ENCODE results near the gene FHOD1. TPM values are rescaled to one million over a fixed set of nuclear protein-coding genes. Genes with fewer than 3 reads are reported as not detected.

Gene FHOD1
- total RNA-seq, 4 donors from 2014 or later, result 7.7 to 28.8 (median 15.3) TPM

DNA sequence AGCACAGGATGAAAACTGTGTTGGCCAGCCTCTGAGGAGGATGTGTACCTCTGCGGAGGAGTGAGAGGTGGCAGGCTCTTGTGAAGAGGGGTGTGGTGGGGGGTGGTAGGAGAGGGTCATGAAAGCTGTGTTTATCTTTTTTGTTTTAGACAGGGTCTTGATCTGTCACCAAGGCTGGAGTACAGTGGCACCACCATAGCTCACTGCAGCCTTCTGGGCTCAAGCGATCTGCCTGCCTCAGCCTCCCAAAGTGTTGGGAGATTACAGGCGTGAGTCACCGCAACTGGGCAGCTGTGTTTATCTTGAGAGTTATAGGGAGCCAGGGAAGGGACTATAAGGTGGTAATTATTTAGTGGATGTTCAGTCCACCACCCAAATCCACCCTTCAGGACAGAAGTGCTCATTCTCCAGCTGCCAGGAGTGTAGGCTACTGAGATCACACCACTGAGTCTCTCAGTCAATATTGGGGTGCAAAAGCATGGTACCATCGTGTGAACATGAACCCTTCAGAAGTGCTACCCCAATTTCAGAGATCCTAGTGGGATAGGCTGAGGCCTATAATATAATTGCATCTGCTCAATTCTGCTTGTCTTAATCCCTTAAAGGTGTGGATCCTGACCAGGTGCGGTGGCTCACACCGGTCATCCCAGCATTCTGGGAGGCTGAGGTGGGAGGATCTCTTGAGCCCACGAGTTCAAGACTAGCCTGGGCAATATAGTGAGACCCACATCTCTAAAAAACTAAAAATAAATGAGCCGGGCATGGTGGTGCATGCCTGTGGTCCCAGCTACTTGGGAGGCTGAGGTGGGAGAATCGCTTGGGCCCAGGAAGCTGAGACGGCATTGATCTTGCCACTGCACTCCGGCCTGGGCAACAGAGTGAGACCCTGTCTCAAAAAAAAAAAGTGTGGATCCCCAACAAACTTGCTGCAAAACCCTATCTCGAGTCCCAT is 56.6 kb downstream of the FHOD1 start:
- Histone ChIP-seq H3K9me3 (no peaks in the 10 kb centered on the region), H3K4me1 (peaks cover 30% of the 10 kb centered on the region), H3K27ac (no peak overlapping the region), H3K4me3 (no peak overlapping the region), H3K36me3 (peaks cover 19% of the 10 kb centered on the region), H3K27me3 (no peaks in the 10 kb centered on the region)
- no peak for TF ChIP-seq POLR2A (IDR thresholded peaks at IDR 0.05)
- TF ChIP-seq, protein P1, sequence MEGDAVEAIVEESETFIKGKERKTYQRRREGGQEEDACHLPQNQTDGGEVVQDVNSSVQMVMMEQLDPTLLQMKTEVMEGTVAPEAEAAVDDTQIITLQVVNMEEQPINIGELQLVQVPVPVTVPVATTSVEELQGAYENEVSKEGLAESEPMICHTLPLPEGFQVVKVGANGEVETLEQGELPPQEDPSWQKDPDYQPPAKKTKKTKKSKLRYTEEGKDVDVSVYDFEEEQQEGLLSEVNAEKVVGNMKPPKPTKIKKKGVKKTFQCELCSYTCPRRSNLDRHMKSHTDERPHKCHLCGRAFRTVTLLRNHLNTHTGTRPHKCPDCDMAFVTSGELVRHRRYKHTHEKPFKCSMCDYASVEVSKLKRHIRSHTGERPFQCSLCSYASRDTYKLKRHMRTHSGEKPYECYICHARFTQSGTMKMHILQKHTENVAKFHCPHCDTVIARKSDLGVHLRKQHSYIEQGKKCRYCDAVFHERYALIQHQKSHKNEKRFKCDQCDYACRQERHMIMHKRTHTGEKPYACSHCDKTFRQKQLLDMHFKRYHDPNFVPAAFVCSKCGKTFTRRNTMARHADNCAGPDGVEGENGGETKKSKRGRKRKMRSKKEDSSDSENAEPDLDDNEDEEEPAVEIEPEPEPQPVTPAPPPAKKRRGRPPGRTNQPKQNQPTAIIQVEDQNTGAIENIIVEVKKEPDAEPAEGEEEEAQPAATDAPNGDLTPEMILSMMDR (IDR thresholded peaks at IDR 0.05), result no peak
- TF ChIP-seq EP300 (IDR thresholded peaks at IDR 0.05), result no peak
- TF ChIP-seq POLR2AphosphoS5 (IDR thresholded peaks at IDR 0.05), result no peak
- 78% methylated on average over 13 of the region's 13 CpGs for WGBS
- no peak for DNase-seq (ENCODE audit: low spot score in 2 of 2)

DNA sequence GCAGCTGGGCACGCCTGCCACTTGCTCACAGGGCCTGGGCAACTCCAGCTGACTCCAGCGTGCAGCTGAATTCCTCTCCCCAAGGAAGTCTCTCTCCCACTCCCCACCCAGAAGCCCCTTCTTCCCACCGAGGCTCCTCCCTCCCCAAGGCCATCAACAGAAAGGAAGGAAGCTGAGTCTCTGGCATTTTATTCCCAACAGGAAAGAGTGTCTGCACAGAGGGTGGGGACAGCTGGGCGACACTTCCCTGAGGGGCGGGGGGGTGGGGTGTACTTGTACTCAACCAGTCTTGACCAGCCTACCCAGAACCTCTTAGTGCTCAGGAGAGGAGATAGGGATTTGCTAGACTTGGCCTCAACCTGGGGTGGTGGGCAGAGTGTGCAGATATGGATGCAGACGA is 57.2 kb downstream of the FHOD1 start, which contains the start of gene EXOC3L1:
Gene EXOC3L1 (minus strand): TSS at position 96 of the 400 bp plus-strand sequence. CDS start 460 bp downstream, outside the sequence.
- no peak within 1 kb of the TSS for H3K27ac ChIP-seq

DNA sequence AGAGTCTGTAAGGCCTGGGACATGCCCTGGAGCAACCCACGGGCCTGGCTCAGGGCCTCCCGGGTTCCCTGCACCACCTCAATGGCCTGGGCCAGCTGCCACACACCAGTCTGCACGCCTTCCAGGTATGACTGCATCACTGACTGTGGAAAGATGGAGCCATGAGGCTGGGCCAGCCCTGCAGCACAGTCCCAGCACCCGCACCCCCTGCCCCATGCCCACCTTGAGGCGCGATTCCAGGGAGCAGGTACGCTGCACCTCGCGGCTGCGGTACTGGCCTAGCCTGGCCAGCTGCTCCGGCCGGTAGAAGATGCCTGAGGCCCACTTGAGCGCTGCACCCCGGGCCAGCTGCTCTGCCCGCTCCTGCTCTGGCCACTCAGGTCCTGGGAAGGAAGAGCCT is 58.5 kb downstream of the FHOD1 start:
- H3K4me1 ChIP-seq, result peaks cover 40% of the 10 kb centered on the region
- DNase-seq (ENCODE audit: low spot score in 2 of 2), result no peak
- no peak overlapping the region for H3K4me3 ChIP-seq
- TF ChIP-seq EP300 (IDR thresholded peaks at IDR 0.05), result no peak
- TF ChIP-seq, protein P1 (IDR thresholded peaks at IDR 0.05), result no peak
- TF ChIP-seq POLR2AphosphoS5 (IDR thresholded peaks at IDR 0.05), result no peak
- no peak for TF ChIP-seq POLR2A (IDR thresholded peaks at IDR 0.05)
- H3K27ac ChIP-seq, result no peak overlapping the region
- H3K27me3 ChIP-seq, result no peaks in the 10 kb centered on the region
- H3K36me3 ChIP-seq, result peaks cover under 1% of the 10 kb centered on the region
- 91% methylated on average over 13 of the region's 15 CpGs for WGBS
- no peaks in the 10 kb centered on the region for H3K9me3 ChIP-seq

More for the DNA sequence above, 57.2 kb downstream of the FHOD1 start, which contains the start of gene EXOC3L1:
- H3K27me3 ChIP-seq, result no peaks in the 10 kb centered on the region
- H3K4me1 ChIP-seq, result peaks cover 37% of the 10 kb centered on the region
- H3K36me3 ChIP-seq, result peaks cover 13% of the 10 kb centered on the region
- WGBS, result 44% methylated on average over 5 of the region's 6 CpGs
- H3K9me3 ChIP-seq, result no peaks in the 10 kb centered on the region
- no peak within 1 kb of the TSS for H3K4me3 ChIP-seq
- no peak for DNase-seq (ENCODE audit: low spot score in 2 of 2)
- TF ChIP-seq POLR2AphosphoS5 (IDR thresholded peaks at IDR 0.05), result no peak
- TF ChIP-seq, protein P1 (IDR thresholded peaks at IDR 0.05), result no peak
- no peak for TF ChIP-seq POLR2A (IDR thresholded peaks at IDR 0.05)
- no peak for TF ChIP-seq EP300 (IDR thresholded peaks at IDR 0.05)

DNA sequence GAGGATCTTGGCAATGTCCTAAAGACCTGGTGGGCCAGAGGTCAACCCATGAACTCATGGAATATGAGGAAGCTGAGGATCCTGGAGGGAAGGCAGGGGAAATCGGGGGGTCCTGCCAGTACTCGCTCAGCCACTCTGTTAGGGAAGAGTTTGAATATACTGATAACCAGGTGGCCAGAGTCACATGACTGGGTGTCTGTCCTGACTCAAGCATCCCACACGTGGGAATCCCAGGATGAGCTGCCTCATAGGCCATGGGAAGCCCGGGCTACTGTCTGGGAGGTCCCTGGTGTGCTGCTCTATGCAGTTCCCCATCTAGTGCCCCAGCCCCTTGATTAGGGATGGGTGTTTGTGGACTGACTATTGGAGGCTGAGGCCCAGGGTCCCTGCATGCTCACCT is 59.0 kb downstream of the FHOD1 start:
- Histone ChIP-seq H3K36me3 (no peaks in the 10 kb centered on the region), H3K4me1 (peaks cover 36% of the 10 kb centered on the region), H3K27me3 (no peaks in the 10 kb centered on the region), H3K27ac (no peak overlapping the region), H3K4me3 (no peak overlapping the region), H3K9me3 (no peaks in the 10 kb centered on the region)
- 77% methylated on average over 4 of the region's 4 CpGs for WGBS
- no peak for DNase-seq (ENCODE audit: low spot score in 2 of 2)
- TF ChIP-seq, protein P1 (IDR thresholded peaks at IDR 0.05), result no peak
- no peak for TF ChIP-seq EP300 (IDR thresholded peaks at IDR 0.05)
- no peak for TF ChIP-seq POLR2AphosphoS5 (IDR thresholded peaks at IDR 0.05)
- TF ChIP-seq POLR2A (IDR thresholded peaks at IDR 0.05), result no peak

All from suprapubic skin (tissue), 4 donors.